SK-N-SH (cell line): Measurements from ENCODE around the gene RPS16.

Experiments
- EP300 ChIP-seq, 2 experiments: IDR thresholded peaks; 2 replicates each; pipeline versions ENCODE4 v1.4.0 to v1.6.1; 2012; ENCODE audit warnings: borderline replicate concordance in 1 of 2, low read depth in 1 of 2, low read length in 1 of 2
- GABPA ChIP-seq: IDR thresholded peaks from 2 replicates; pipeline ENCODE4 v1.4.0; 2012; ENCODE audit warnings: low read depth, mild to moderate bottlenecking
- JUND ChIP-seq: IDR thresholded peaks from 2 replicates; pipeline ENCODE4 v1.4.0; 2012
- POLR2AphosphoS5 ChIP-seq: IDR thresholded peaks from 2 replicates; pipeline ENCODE4 v1.6.1; 2012; ENCODE audit warnings: low read depth, low read length
- TF ChIP-seq, protein P1 (sequence below): fragments of 200-600 bp; sonication (generic); IDR thresholded peaks from 2 replicates; pipeline ENCODE4 v1.6.1; 2017; ENCODE audit warnings: antibody characterized with exemption, mild to moderate bottlenecking, moderate library complexity
- TF ChIP-seq, protein P2 (sequence below): IDR thresholded peaks from 2 replicates; pipeline ENCODE4; 2012

DNA sequence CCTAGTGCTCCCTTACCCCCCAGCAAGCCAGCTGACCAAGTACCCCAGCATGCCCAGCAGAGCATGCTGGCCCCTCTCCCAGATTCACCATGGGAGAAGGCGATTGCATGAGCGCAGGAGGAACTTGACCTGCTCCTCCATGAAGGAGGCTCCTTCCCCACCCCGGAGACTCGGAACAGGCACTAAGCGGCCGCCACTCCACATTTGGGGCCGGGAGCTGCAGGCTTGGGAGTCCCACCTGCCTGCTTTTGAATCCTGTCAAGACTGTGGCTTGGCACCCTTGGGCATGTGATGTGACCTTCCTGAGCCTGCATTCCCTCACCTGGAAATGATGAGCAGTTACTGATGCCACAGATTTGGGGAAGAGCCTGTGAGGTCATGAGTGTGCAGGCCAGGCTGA is 32.2 kb upstream of the RPS16 start:
- TF ChIP-seq, protein P1, sequence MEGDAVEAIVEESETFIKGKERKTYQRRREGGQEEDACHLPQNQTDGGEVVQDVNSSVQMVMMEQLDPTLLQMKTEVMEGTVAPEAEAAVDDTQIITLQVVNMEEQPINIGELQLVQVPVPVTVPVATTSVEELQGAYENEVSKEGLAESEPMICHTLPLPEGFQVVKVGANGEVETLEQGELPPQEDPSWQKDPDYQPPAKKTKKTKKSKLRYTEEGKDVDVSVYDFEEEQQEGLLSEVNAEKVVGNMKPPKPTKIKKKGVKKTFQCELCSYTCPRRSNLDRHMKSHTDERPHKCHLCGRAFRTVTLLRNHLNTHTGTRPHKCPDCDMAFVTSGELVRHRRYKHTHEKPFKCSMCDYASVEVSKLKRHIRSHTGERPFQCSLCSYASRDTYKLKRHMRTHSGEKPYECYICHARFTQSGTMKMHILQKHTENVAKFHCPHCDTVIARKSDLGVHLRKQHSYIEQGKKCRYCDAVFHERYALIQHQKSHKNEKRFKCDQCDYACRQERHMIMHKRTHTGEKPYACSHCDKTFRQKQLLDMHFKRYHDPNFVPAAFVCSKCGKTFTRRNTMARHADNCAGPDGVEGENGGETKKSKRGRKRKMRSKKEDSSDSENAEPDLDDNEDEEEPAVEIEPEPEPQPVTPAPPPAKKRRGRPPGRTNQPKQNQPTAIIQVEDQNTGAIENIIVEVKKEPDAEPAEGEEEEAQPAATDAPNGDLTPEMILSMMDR: no peak
- TF ChIP-seq POLR2AphosphoS5 (no peak), JUND (no peak), GABPA (no peak), EP300 (IDR thresholded peaks at IDR 0.05; ENCODE audit: borderline replicate concordance in 1 of 2, low read depth in 1 of 2, low read length in 1 of 2) (no peak)
- TF ChIP-seq, protein P2, sequence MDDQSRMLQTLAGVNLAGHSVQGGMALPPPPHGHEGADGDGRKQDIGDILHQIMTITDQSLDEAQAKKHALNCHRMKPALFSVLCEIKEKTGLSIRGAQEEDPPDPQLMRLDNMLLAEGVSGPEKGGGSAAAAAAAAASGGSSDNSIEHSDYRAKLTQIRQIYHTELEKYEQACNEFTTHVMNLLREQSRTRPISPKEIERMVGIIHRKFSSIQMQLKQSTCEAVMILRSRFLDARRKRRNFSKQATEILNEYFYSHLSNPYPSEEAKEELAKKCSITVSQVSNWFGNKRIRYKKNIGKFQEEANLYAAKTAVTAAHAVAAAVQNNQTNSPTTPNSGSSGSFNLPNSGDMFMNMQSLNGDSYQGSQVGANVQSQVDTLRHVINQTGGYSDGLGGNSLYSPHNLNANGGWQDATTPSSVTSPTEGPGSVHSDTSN: no peak
